MM.1S (cell line): ENCODE measurements around the gene KRT28.

Source experiments
- DNase-seq: peaks from one replicate; pipeline ENCODE4 v3.0.0-alpha.2; 2015
- H2AFZ ChIP-seq: fragments of 300-600 bp; sonication (generic); 2 replicates; pipeline ENCODE4 v1.6.0; 2016; ENCODE audit warnings: antibody characterized with exemption, low read length
- H3F3A ChIP-seq: fragments of 300-600 bp; sonication (generic); 2 replicates; pipeline ENCODE4 v1.6.1; 2016; ENCODE audit warnings: mild to moderate bottlenecking, antibody characterized with exemption, low read length, moderate library complexity, mixed read lengths; ENCODE audit not compliant: insufficient read depth
- H3K27ac ChIP-seq: fragments of 300-600 bp; sonication (generic); 2 replicates; pipeline ENCODE4 v1.5.1; 2016; ENCODE audit warnings: mild to moderate bottlenecking, low read length
- H3K27me3 ChIP-seq: fragments of 300-600 bp; sonication (generic); replicated peaks from 2 replicates; pipeline ENCODE4 v1.6.0; 2016; ENCODE audit warnings: low read length; ENCODE audit not compliant: insufficient read depth
- H3K36me3 ChIP-seq: fragments of 300-600 bp; sonication (generic); replicated peaks from 2 replicates; pipeline ENCODE4 v1.6.1; 2016; ENCODE audit warnings: mild to moderate bottlenecking, low read length, mixed read lengths; ENCODE audit not compliant: insufficient read depth
- H3K4me1 ChIP-seq: fragments of 300-600 bp; sonication (generic); 2 replicates; pipeline ENCODE4 v1.6.1; 2016; ENCODE audit warnings: low read length, mixed read lengths
- H3K4me2 ChIP-seq: fragments of 300-600 bp; sonication (generic); 2 replicates; pipeline ENCODE4 v1.6.0; 2016; ENCODE audit warnings: low read depth, low read length
- H3K4me3 ChIP-seq: fragments of 300-600 bp; sonication (generic); 2 replicates; pipeline ENCODE4 v1.5.1; 2016; ENCODE audit warnings: low read length, mixed read lengths
- H3K79me2 ChIP-seq: fragments of 300-600 bp; sonication (generic); 2 replicates; pipeline ENCODE4 v1.6.1; 2016; ENCODE audit warnings: mixed run types, low read length, mixed read lengths
- H3K9ac ChIP-seq: fragments of 300-600 bp; sonication (generic); 2 replicates; pipeline ENCODE4 v1.6.1; 2016; ENCODE audit warnings: low read length, mixed read lengths
- H3K9me2 ChIP-seq: fragments of 300-600 bp; sonication (generic); replicated peaks from 2 replicates; pipeline ENCODE4 v1.6.1; 2016; ENCODE audit warnings: mild to moderate bottlenecking, low read length, mixed read lengths; ENCODE audit not compliant: insufficient read depth
- H3K9me3 ChIP-seq: fragments of 300-600 bp; sonication (generic); replicated peaks from 2 replicates; pipeline ENCODE4 v1.6.1; 2016; ENCODE audit warnings: mild to moderate bottlenecking, low read length, mixed read lengths; ENCODE audit not compliant: insufficient read depth
- H4K20me1 ChIP-seq: fragments of 300-600 bp; sonication (generic); 2 replicates; pipeline ENCODE4 v1.6.1; 2016; ENCODE audit warnings: mild to moderate bottlenecking, low read length, moderate library complexity, mixed read lengths; ENCODE audit not compliant: insufficient read depth
- EZH2 ChIP-seq: fragments of 300-600 bp; sonication (generic); optimal IDR thresholded peaks from 2 replicates; pipeline ENCODE3; 2017; ENCODE audit warnings: low read depth, mild to moderate bottlenecking, antibody characterized with exemption, low read length, mixed read lengths
- EZH2phosphoT487 ChIP-seq: fragments of 300-600 bp; sonication (generic); IDR thresholded peaks from 2 replicates; pipeline ENCODE4 v1.6.1; 2018; ENCODE audit warnings: antibody characterized with exemption, low read length
- TF ChIP-seq, protein P1 (sequence below): fragments of 300-600 bp; sonication (generic); IDR thresholded peaks from 2 replicates; pipeline ENCODE4 v1.5.1; 2016; ENCODE audit warnings: antibody characterized with exemption, low read length, mixed read lengths

The KRT28 gene

GRCh38 chr17:40844671-40845107 lies 44.9 kb upstream of the KRT28 start:
- Histone ChIP-seq H3K9me2 (no peaks in the 10 kb centered on the region), H3F3A (0 out of 2 replicates have a peak, but pooled peaks cover 2% of the 10 kb centered on the region), H3K27ac (no peak overlapping the region), H3K36me3 (no peaks in the 10 kb centered on the region), H4K20me1 (no peaks in the 10 kb centered on the region), H3K9me3 (no peaks in the 10 kb centered on the region), H3K4me3 (no peak overlapping the region), H3K4me2 (no peak overlapping the region), H3K9ac (no peak overlapping the region), H3K4me1 (peaks cover 14% of the 10 kb centered on the region), H3K79me2 (no peaks in the 10 kb centered on the region), H2AFZ (no peak overlapping the region), H3K27me3 (no peaks in the 10 kb centered on the region)
- no peak for TF ChIP-seq EZH2phosphoT487
- TF ChIP-seq, protein P1, sequence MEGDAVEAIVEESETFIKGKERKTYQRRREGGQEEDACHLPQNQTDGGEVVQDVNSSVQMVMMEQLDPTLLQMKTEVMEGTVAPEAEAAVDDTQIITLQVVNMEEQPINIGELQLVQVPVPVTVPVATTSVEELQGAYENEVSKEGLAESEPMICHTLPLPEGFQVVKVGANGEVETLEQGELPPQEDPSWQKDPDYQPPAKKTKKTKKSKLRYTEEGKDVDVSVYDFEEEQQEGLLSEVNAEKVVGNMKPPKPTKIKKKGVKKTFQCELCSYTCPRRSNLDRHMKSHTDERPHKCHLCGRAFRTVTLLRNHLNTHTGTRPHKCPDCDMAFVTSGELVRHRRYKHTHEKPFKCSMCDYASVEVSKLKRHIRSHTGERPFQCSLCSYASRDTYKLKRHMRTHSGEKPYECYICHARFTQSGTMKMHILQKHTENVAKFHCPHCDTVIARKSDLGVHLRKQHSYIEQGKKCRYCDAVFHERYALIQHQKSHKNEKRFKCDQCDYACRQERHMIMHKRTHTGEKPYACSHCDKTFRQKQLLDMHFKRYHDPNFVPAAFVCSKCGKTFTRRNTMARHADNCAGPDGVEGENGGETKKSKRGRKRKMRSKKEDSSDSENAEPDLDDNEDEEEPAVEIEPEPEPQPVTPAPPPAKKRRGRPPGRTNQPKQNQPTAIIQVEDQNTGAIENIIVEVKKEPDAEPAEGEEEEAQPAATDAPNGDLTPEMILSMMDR, result no peak
- TF ChIP-seq EZH2, result no peak
- DNase-seq, result no peak

DNA sequence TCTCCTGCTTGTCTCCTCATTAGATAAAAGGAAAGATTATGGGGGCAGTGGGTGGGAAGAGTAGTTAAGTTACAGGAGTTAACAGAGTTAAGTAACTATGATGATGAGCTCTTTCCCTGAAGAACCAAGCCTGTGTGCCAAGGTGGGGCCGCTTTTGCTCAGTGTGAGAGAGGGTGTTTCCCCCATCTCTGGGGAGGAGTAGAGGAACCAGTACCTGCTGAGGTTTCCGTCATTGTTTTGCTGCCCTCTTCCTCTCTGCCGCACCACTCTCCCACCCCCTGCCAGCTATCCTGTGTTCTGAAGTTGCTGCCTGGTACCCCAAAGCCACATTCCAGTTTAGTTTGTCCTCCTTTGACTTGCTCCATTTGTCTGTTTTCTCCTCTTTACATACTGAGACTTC lies 43.5 kb upstream of the KRT28 start:
- no peak overlapping the region for H3K9ac ChIP-seq

DNA sequence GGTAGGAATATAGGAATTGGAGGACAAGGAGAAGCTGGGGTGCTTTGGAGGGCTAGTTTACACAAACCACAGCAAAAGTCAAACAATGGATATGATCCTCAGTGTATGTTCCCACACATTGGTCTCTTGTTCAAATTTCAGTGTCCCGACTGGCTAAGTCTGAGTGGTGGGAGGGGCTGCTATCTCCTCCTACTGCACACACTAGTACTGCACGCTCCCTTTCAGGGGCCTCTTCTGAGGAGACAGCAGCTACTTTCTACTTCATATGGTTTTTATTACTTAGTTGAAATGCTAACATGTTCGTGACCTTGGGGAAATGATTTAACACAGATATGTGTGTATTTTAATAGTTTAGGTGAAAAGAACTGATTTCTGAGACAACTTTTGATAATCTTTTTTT lies 41.5 kb upstream of the KRT28 start:
- no peaks in the 10 kb centered on the region for H3K79me2 ChIP-seq
- no peaks in the 10 kb centered on the region for H3K27me3 ChIP-seq
- H3K4me3 ChIP-seq, result no peak overlapping the region
- no peaks in the 10 kb centered on the region for H3K9me3 ChIP-seq
- no peak overlapping the region for H3K4me2 ChIP-seq
- H3K27ac ChIP-seq, result no peak overlapping the region
- no peaks in the 10 kb centered on the region for H4K20me1 ChIP-seq
- TF ChIP-seq, protein P1, result no peak
- no peak for TF ChIP-seq EZH2
- TF ChIP-seq EZH2phosphoT487, result no peak
- no peak for DNase-seq
- no peaks in the 10 kb centered on the region for H3K36me3 ChIP-seq
- H2AFZ ChIP-seq, result no peak overlapping the region
- no peak overlapping the region for H3K9ac ChIP-seq
- H3K9me2 ChIP-seq, result no peaks in the 10 kb centered on the region
- no peaks in the 10 kb centered on the region for H3K4me1 ChIP-seq
- no peaks in the 10 kb centered on the region for H3F3A ChIP-seq

More for the DNA sequence above, 43.5 kb upstream of the KRT28 start:
- no peak for TF ChIP-seq EZH2
- TF ChIP-seq, protein P1, result no peak
- no peak for TF ChIP-seq EZH2phosphoT487
- no peak for DNase-seq
- Histone ChIP-seq H3K9me3 (no peaks in the 10 kb centered on the region), H2AFZ (no peak overlapping the region), H3K4me1 (peaks cover 1% of the 10 kb centered on the region), H3K27me3 (no peaks in the 10 kb centered on the region), H3K4me2 (no peak overlapping the region), H3K4me3 (no peak overlapping the region), H3K36me3 (no peaks in the 10 kb centered on the region), H3K9me2 (no peaks in the 10 kb centered on the region), H3K79me2 (no peaks in the 10 kb centered on the region), H3F3A (no peaks in the 10 kb centered on the region), H3K27ac (no peak overlapping the region), H4K20me1 (no peaks in the 10 kb centered on the region)
